Neural cell (in vitro differentiated cells): ENCODE results near the gene LMO2. TPM values are rescaled to one million over a fixed set of nuclear protein-coding genes. Genes with fewer than 3 reads are reported as not detected.

Experiments
- H2AFZ ChIP-seq: fragments of 200-600, 300-800 bp; sonication (generic), shearing (Covaris generic); 2 replicates; pipeline ENCODE4 v1.6.0; 2014; ENCODE audit warnings: low read depth, mild to moderate bottlenecking, antibody characterized with exemption, low read length, moderate library complexity
- H3F3A ChIP-seq: fragments of 200-600 bp; shearing (Covaris generic); 2 replicates; pipeline ENCODE4 v1.6.1; 2016; ENCODE audit warnings: mild to moderate bottlenecking, moderate library complexity, mixed read lengths, antibody characterized with exemption, low read length; ENCODE audit not compliant: insufficient read depth, poor library complexity, severe bottlenecking
- H3K27ac ChIP-seq: fragments of 200-600, 300-800 bp; sonication (generic), shearing (Covaris generic); 2 replicates; pipeline ENCODE4 v1.5.1; 2014; ENCODE audit warnings: mild to moderate bottlenecking, low read length, moderate library complexity
- H3K27me3 ChIP-seq: fragments of 300-800, 200-600 bp; sonication (generic), shearing (Covaris generic); 2 replicates; pipeline ENCODE4 v1.6.0; 2014; ENCODE audit warnings: mild to moderate bottlenecking, low read depth, low read length, moderate library complexity; ENCODE audit not compliant: insufficient read depth
- H3K36me3 ChIP-seq: fragments of 300-800, 200-600 bp; sonication (generic), shearing (Covaris generic); 2 replicates; pipeline ENCODE4 v1.5.1; 2014; ENCODE audit warnings: mild to moderate bottlenecking, antibody characterized with exemption, low read length, moderate library complexity; ENCODE audit not compliant: insufficient read depth
- H3K4me2 ChIP-seq: fragments of 300-800, 200-600 bp; sonication (generic), shearing (Covaris generic); 2 replicates; pipeline ENCODE4 v1.6.0; 2014; ENCODE audit warnings: mild to moderate bottlenecking, low read length
- H3K4me3 ChIP-seq: fragments of 300-800, 200-600 bp; sonication (generic), shearing (Covaris generic); 2 replicates; pipeline ENCODE4 v1.5.1; 2014; ENCODE audit warnings: mild to moderate bottlenecking, low read length, moderate library complexity
- H3K79me2 ChIP-seq: fragments of 200-600 bp; shearing (Covaris generic); replicated peaks from 2 replicates; pipeline ENCODE4 v1.6.0; 2014; ENCODE audit warnings: mild to moderate bottlenecking, low read length, moderate library complexity; ENCODE audit not compliant: insufficient read depth
- H3K9ac ChIP-seq: fragments of 300-800, 200-600 bp; sonication (generic), shearing (Covaris generic); 2 replicates; pipeline ENCODE4 v1.6.1; 2016; ENCODE audit warnings: mild to moderate bottlenecking, low read length, mixed read lengths
- H3K9me2 ChIP-seq: fragments of 200-600 bp; shearing (Covaris generic); 2 replicates; pipeline ENCODE4 v1.6.1; 2016; ENCODE audit warnings: mild to moderate bottlenecking, low read length, mixed read lengths; ENCODE audit not compliant: insufficient read depth
- H3K9me3 ChIP-seq: fragments of 200-600, 300-800 bp; sonication (generic), shearing (Covaris generic); 2 replicates; pipeline ENCODE4 v1.6.1; 2016; ENCODE audit warnings: mild to moderate bottlenecking, mixed run types, low read length, moderate library complexity, mixed read lengths
- H4K20me1 ChIP-seq: fragments of 200-600 bp; shearing (Covaris generic); 2 replicates; pipeline ENCODE4 v1.6.1; 2016; ENCODE audit warnings: mild to moderate bottlenecking, mixed run types; ENCODE audit not compliant: insufficient read depth
- CTCF ChIP-seq: fragments of 450-650 bp; IDR thresholded peaks from 2 replicates; pipeline ENCODE4 v1.5.1; 2014; ENCODE audit warnings: antibody characterized with exemption, mild to moderate bottlenecking, moderate library complexity; ENCODE audit not compliant: poor library complexity, severe bottlenecking
- EP300 ChIP-seq: fragments of 450-650 bp; conservative IDR thresholded peaks from 2 replicates; pipeline ENCODE4 v1.6.1; 2014; ENCODE audit warnings: antibody characterized with exemption, mild to moderate bottlenecking, moderate library complexity; ENCODE audit not compliant: poor library complexity, severe bottlenecking
- EZH2 ChIP-seq: fragments of 200-600, 300-800 bp; shearing (Covaris generic), sonication (generic); IDR thresholded peaks from 2 replicates; pipeline ENCODE4 v1.6.1; 2014; ENCODE audit warnings: antibody characterized with exemption, low read length, borderline replicate concordance, mild to moderate bottlenecking; ENCODE audit not compliant: insufficient read depth, poor library complexity, severe bottlenecking
- MXI1 ChIP-seq: fragments of 450-650 bp; conservative IDR thresholded peaks from 2 replicates; pipeline ENCODE4 v1.6.1; 2014; ENCODE audit warnings: antibody characterized with exemption, mild to moderate bottlenecking; ENCODE audit not compliant: poor library complexity, severe bottlenecking
- POLR2AphosphoS5 ChIP-seq: IDR thresholded peaks from 2 replicates; pipeline ENCODE4 v1.6.1; 2012
- RAD21 ChIP-seq: fragments of 450-650 bp; conservative IDR thresholded peaks from 2 replicates; pipeline ENCODE4 v1.6.1; 2014; ENCODE audit warnings: antibody characterized with exemption, mild to moderate bottlenecking, moderate library complexity
- REST ChIP-seq: IDR thresholded peaks from 2 replicates; pipeline ENCODE4 v1.6.1; 2012; ENCODE audit warnings: borderline replicate concordance
- SMC3 ChIP-seq: fragments of 450-650 bp; conservative IDR thresholded peaks from 2 replicates; pipeline ENCODE4 v1.6.1; 2014; ENCODE audit warnings: antibody characterized with exemption, mild to moderate bottlenecking, moderate library complexity; ENCODE audit not compliant: poor library complexity
- TAF1 ChIP-seq: IDR thresholded peaks from 2 replicates; pipeline ENCODE4 v1.6.1; 2012; ENCODE audit warnings: low read depth
- polyA plus RNA-seq: library from polyadenylated mRNA; depleted of rRNA; stranded (reverse); fragments of >200 nt; gene quantifications from 2 replicates; pipeline ENCODE4 v1.2.3, GENCODE V29; 2014

LMO2 gene
- polyA plus RNA-seq, 1 donor from 2014 or later: 33.2 TPM

GRCh38 chr11:33867561-33867960 is 24.3 kb downstream of the LMO2 start:
- no peaks in the 10 kb centered on the region for H3K9me3 ChIP-seq
- no peaks in the 10 kb centered on the region for H3K9me2 ChIP-seq
- no peak overlapping the region for H3K9ac ChIP-seq
- TF ChIP-seq CTCF (no peak), EP300 (no peak), RAD21 (no peak), POLR2AphosphoS5 (no peak), REST (no peak), EZH2 (no peak), MXI1 (no peak), SMC3 (no peak), TAF1 (no peak)
- no peaks in the 10 kb centered on the region for H3K79me2 ChIP-seq
- H3K4me2 ChIP-seq: peak overlapping the region; percentile 59
- no peaks in the 10 kb centered on the region for H3K27me3 ChIP-seq
- H4K20me1 ChIP-seq: no peaks in the 10 kb centered on the region
- peak overlapping the region; percentile 77 for H3K4me3 ChIP-seq
- H2AFZ ChIP-seq: no peak overlapping the region
- no peaks in the 10 kb centered on the region for H3K36me3 ChIP-seq
- no peaks in the 10 kb centered on the region for H3F3A ChIP-seq
- no peak overlapping the region for H3K27ac ChIP-seq

- H2AFZ ChIP-seq: no peak overlapping the region
- H3K27ac ChIP-seq: no peak overlapping the region
- no peak overlapping the region for H3K9ac ChIP-seq
- no peaks in the 10 kb centered on the region for H3K79me2 ChIP-seq
- TF ChIP-seq TAF1 (no peak), EP300 (no peak), RAD21 (no peak), MXI1 (no peak), SMC3 (no peak), REST (no peak)
- no peaks in the 10 kb centered on the region for H3K9me2 ChIP-seq
- H3K36me3 ChIP-seq: no peaks in the 10 kb centered on the region
- H3K4me3 ChIP-seq: no peak overlapping the region
- H3K27me3 ChIP-seq: no peaks in the 10 kb centered on the region
- H3F3A ChIP-seq: no peaks in the 10 kb centered on the region
- no peak overlapping the region for H3K4me2 ChIP-seq
- H4K20me1 ChIP-seq: no peaks in the 10 kb centered on the region
- no peaks in the 10 kb centered on the region for H3K9me3 ChIP-seq
These were observed 24.9 kb downstream of the LMO2 start for GRCh38 chr11:33866936-33867335.
